ENCODE results near the gene DDX42.

DNA sequence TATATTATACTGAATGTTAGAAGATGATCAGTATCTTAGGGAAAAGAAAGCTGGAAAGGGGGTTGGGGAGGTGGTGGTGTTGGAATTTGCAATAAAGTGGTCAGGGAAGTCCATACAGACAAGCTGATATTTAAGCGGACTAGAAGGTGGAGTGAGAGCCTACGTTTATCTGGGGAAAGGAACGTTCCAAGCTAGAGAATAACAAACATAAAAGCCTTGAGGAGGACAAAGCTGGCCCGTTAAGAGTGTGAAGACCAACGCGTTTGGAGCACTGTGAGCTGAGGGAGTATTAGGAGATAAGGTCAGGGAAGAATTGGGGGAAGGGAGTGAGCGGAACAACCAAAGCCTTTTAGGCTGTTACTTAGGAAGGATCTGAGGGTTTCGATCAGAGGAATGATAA, 1.4 kb downstream of the DDX42 start:
- TF ChIP-seq POLR2A (IDR thresholded peaks at IDR 0.05; ENCODE audit: low read depth, low read length) (no peak), TAF1 (IDR thresholded peaks at IDR 0.05; ENCODE audit: low read depth, low read length) (no peak)
